Brain pericyte (primary cell): ENCODE data around the gene PTTG1IP.

Source experiments
- DNase-seq: peaks from one replicate; pipeline ENCODE4 v3.0.0-alpha.2; 2012; ENCODE audit warnings: low read depth, low spot score

Gene PTTG1IP

GRCh38 chr21:44866780-44867179 lies 6.7 kb downstream of the PTTG1IP start:
- no peak for DNase-seq

- no peak for DNase-seq
These were observed 7.8 kb downstream of the PTTG1IP start for GRCh38 chr21:44865561-44866280.

GRCh38 chr21:44862869-44863685 lies 10.4 kb downstream of the PTTG1IP start:
- DNase-seq = no peak

- DNase-seq = no peak
These were observed 14.7 kb downstream of the PTTG1IP start for GRCh38 chr21:44858791-44859190.

GRCh38 chr21:44858291-44858690 lies 15.2 kb downstream of the PTTG1IP start:
- no peak for DNase-seq

GRCh38 chr21:44857127-44857892 lies 16.2 kb downstream of the PTTG1IP start:
- no peak for DNase-seq

- DNase-seq = no peak
These were observed 17.4 kb downstream of the PTTG1IP start for GRCh38 chr21:44856131-44856530.

GRCh38 chr21:44855572-44855971 lies 17.9 kb downstream of the PTTG1IP start:
- no peak for DNase-seq

- DNase-seq = no peak
These were observed 18.6 kb downstream of the PTTG1IP start for GRCh38 chr21:44854664-44855446.

- no peak for DNase-seq
These were observed 19.2 kb downstream of the PTTG1IP start for GRCh38 chr21:44854391-44854663.

- DNase-seq = no peak
These were observed 19.7 kb downstream of the PTTG1IP start for GRCh38 chr21:44853601-44854390.

GRCh38 chr21:44850905-44851657 lies 22.4 kb downstream of the PTTG1IP start:
- DNase-seq = no peak

- DNase-seq = no peak
These were observed 23.2 kb downstream of the PTTG1IP start for GRCh38 chr21:44850208-44850800.

- no peak for DNase-seq
These were observed 23.8 kb downstream of the PTTG1IP start for GRCh38 chr21:44849616-44850130.

- DNase-seq = no peak
These were observed 24.5 kb downstream of the PTTG1IP start for GRCh38 chr21:44848821-44849521.

- no peak for DNase-seq
These were observed 26.0 kb downstream of the PTTG1IP start for GRCh38 chr21:44847261-44848056.

- no peak for DNase-seq
These were observed 26.8 kb downstream of the PTTG1IP start for GRCh38 chr21:44846485-44847260.

GRCh38 chr21:44846224-44846484 lies 27.3 kb downstream of the PTTG1IP start:
- no peak for DNase-seq
